GM12878 (cell line): ENCODE data around the gene CALHM2. TPM values are rescaled to one million over a fixed set of nuclear protein-coding genes. Genes with fewer than 3 reads are reported as not detected.

Source experiments
- BACH1 ChIP-seq: fragments of 450-650 bp; IDR thresholded peaks from 2 replicates; pipeline ENCODE4 v1.6.1; 2017; ENCODE audit warnings: mild to moderate bottlenecking, borderline replicate concordance
- JUNB ChIP-seq: IDR thresholded peaks from 2 replicates; pipeline ENCODE4 v1.6.1; 2016; ENCODE audit warnings: antibody characterized with exemption, mild to moderate bottlenecking
- MTA2 ChIP-seq: fragments of 450-650 bp; IDR thresholded peaks from 2 replicates; pipeline ENCODE4 v1.6.1; 2016; ENCODE audit warnings: low read depth, mild to moderate bottlenecking, moderate library complexity
- POU2F2 ChIP-seq: IDR thresholded peaks from 3 replicates; pipeline ENCODE4 v1.6.1; 2011; ENCODE audit warnings: low read depth, mild to moderate bottlenecking, low read length, borderline replicate concordance
- RAD21 ChIP-seq: IDR thresholded peaks from 2 replicates; pipeline ENCODE4 v1.6.1; 2011; ENCODE audit warnings: mild to moderate bottlenecking, low read depth, low read length, moderate library complexity; ENCODE audit not compliant: insufficient read depth
- polyA plus RNA-seq, 11 experiments: library from polyadenylated mRNA; depleted of rRNA in 4 of 11; unstranded in 6 of 11; stranded (reverse) in 5 of 11; fragments of >200 nt; fragmentation: Nextera tagmentation in 4 of 11; fragmentation: Illumina TruSeq in 1 of 11; extraction: Ambion mirVana in 4 of 11; extraction: Trizol in 1 of 11; gene quantifications; 1 replicate in 1 of 11; 2 replicates in 10 of 11; pipeline versions ENCODE4 v1.2.1 to v1.2.3, GENCODE V29; 2011 to 2016; ENCODE audit warnings: inconsistent platforms in 2 of 11, missing spikeins in 2 of 11, low read depth in 1 of 11
- total RNA-seq, 4 experiments: library from RNA; depleted of rRNA in 3 of 4; stranded (reverse); fragments of >200 nt in 3 of 4; fragmentation: Illumina TruSeq in 1 of 4; extraction: Trizol in 1 of 4; gene quantifications; 2 replicates each; pipeline versions ENCODE4 v1.2.1 to v1.2.3, GENCODE V29; 2013 to 2021
- TF ChIP-seq, protein P1 (sequence below): IDR thresholded peaks from 2 replicates; pipeline ENCODE4 v1.6.1; 2012; ENCODE audit warnings: improper control_type of control experiment, low read depth, low read length; ENCODE audit not compliant: insufficient replicate concordance
- TF ChIP-seq, protein P2 (sequence below): fragments of 450-650 bp; IDR thresholded peaks from 2 replicates; pipeline ENCODE4 v1.6.1; 2018; ENCODE audit warnings: borderline replicate concordance, mild to moderate bottlenecking; ENCODE audit not compliant: partially characterized antibody

CALHM2 gene
- total and polyA plus RNA-seq, 10 of the 15 experiments (the other 5 are each of a cell fraction or from before 2014, with no cell fraction given), result 0.60 to 23.7 (median 9.3) TPM

DNA sequence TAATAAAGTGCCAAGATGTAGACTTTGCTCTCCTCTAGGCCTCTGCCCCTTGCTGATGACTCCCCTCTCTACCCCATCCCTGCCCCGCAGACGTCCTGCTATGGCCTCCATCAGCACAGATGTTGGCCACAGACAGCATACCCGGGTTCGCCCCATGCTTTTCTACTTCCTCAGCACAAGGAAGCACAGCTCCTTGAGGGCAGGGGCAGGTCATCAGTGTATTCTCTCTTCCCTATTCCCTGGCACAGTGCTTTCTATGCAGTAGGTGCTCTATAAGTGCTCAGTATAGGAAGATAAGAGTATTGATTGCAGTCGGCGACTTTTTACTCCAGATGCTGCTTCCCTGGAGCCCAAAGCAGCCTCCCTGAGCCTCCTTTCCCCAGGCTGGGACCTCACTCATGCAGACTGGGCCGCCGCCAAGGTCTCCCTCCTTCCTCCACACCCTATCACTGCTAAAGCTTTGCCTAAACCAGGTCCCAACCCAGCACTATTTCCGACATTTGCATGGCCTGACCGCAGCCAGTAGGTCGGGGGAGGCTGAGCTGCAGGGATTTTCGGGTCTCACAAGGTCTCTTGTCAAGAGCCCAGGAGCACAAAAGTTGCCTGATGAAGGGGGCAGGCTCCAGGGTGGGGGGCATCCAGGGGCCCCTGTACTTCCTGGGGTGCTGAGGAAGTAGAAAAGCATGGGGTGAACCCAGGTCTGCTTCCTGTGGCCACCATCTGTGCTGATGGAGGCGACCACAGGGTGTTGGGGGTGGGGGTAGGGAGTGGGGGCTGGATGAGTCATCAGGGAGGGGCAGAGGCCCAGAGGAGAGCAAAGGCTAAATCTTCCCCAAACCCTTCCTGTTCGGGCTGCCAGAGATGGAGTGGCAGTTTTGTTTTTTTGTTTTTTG lies 18.8 kb upstream of the CALHM2 start (continued):
- TF ChIP-seq, protein P1, sequence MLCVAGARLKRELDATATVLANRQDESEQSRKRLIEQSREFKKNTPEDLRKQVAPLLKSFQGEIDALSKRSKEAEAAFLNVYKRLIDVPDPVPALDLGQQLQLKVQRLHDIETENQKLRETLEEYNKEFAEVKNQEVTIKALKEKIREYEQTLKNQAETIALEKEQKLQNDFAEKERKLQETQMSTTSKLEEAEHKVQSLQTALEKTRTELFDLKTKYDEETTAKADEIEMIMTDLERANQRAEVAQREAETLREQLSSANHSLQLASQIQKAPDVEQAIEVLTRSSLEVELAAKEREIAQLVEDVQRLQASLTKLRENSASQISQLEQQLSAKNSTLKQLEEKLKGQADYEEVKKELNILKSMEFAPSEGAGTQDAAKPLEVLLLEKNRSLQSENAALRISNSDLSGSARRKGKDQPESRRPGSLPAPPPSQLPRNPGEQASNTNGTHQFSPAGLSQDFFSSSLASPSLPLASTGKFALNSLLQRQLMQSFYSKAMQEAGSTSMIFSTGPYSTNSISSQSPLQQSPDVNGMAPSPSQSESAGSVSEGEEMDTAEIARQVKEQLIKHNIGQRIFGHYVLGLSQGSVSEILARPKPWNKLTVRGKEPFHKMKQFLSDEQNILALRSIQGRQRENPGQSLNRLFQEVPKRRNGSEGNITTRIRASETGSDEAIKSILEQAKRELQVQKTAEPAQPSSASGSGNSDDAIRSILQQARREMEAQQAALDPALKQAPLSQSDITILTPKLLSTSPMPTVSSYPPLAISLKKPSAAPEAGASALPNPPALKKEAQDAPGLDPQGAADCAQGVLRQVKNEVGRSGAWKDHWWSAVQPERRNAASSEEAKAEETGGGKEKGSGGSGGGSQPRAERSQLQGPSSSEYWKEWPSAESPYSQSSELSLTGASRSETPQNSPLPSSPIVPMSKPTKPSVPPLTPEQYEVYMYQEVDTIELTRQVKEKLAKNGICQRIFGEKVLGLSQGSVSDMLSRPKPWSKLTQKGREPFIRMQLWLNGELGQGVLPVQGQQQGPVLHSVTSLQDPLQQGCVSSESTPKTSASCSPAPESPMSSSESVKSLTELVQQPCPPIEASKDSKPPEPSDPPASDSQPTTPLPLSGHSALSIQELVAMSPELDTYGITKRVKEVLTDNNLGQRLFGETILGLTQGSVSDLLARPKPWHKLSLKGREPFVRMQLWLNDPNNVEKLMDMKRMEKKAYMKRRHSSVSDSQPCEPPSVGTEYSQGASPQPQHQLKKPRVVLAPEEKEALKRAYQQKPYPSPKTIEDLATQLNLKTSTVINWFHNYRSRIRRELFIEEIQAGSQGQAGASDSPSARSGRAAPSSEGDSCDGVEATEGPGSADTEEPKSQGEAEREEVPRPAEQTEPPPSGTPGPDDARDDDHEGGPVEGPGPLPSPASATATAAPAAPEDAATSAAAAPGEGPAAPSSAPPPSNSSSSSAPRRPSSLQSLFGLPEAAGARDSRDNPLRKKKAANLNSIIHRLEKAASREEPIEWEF, result no peak
- TF ChIP-seq, protein P2, sequence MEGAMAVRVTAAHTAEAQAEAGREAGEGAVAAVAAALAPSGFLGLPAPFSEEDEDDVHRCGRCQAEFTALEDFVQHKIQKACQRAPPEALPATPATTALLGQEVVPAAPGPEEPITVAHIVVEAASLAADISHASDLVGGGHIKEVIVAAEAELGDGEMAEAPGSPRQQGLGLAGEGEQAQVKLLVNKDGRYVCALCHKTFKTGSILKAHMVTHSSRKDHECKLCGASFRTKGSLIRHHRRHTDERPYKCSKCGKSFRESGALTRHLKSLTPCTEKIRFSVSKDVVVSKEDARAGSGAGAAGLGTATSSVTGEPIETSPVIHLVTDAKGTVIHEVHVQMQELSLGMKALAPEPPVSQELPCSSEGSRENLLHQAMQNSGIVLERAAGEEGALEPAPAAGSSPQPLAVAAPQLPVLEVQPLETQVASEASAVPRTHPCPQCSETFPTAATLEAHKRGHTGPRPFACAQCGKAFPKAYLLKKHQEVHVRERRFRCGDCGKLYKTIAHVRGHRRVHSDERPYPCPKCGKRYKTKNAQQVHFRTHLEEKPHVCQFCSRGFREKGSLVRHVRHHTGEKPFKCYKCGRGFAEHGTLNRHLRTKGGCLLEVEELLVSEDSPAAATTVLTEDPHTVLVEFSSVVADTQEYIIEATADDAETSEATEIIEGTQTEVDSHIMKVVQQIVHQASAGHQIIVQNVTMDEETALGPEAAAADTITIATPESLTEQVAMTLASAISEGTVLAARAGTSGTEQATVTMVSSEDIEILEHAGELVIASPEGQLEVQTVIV, result no peak
- TF ChIP-seq BACH1, result no peak
- peak; percentile 97 for TF ChIP-seq POU2F2
- TF ChIP-seq RAD21, result peak; percentile 10; the same call in 1 of the 2 replicates
- TF ChIP-seq MTA2, result peak; percentile 59
- TF ChIP-seq JUNB, result peak; percentile 78
